Mesenchymal stem cell (in vitro differentiated cells and primary cell): ENCODE results near the gene MAPKAPK2.
A peak's percentile ranks its signal among the peaks of the same experiment; 100 is the strongest.

Experiments used
- DNase-seq: peaks from one replicate; pipeline ENCODE4 v3.0.0-alpha.2; 2013
- H2AFZ ChIP-seq: one replicate; pipeline ENCODE4 v1.6.1; 2013; ENCODE audit warnings: low read depth, mild to moderate bottlenecking, control low read depth, inconsistent platforms, low read length, moderate library complexity
- H2AK5ac ChIP-seq: 2 replicates; pipeline ENCODE4 v1.6.1; 2013; ENCODE audit warnings: low read length, moderate library complexity, mild to moderate bottlenecking, inconsistent platforms; ENCODE audit not compliant: severe bottlenecking
- H2BK120ac ChIP-seq: one replicate; pipeline ENCODE4 v1.6.1; 2013; ENCODE audit warnings: low read depth, mild to moderate bottlenecking, inconsistent platforms, low read length, moderate library complexity
- H2BK12ac ChIP-seq, 2 experiments: one replicate each; pipeline ENCODE4 v1.6.1; 2013; ENCODE audit warnings: inconsistent platforms in 2 of 2, low read length in 2 of 2, mild to moderate bottlenecking in 2 of 2, moderate library complexity in 2 of 2, control low read depth in 1 of 2
- H2BK15ac ChIP-seq: one replicate; pipeline ENCODE4 v1.6.1; 2013; ENCODE audit warnings: mild to moderate bottlenecking, low read depth, inconsistent platforms; ENCODE audit not compliant: poor library complexity, severe bottlenecking
- H2BK5ac ChIP-seq: 2 replicates; pipeline ENCODE4 v1.6.1; 2013; ENCODE audit warnings: low read depth, mild to moderate bottlenecking, low read length, control low read depth, inconsistent platforms; ENCODE audit not compliant: poor library complexity, severe bottlenecking
- H3K14ac ChIP-seq, 2 experiments: one replicate each; pipeline ENCODE4 v1.6.1; 2013; ENCODE audit warnings: inconsistent platforms in 2 of 2, low read length in 2 of 2, control low read depth in 1 of 2, mild to moderate bottlenecking in 1 of 2, moderate library complexity in 1 of 2
- H3K18ac ChIP-seq, 2 experiments: one replicate each; pipeline ENCODE4 v1.6.1; 2013; ENCODE audit warnings: inconsistent platforms in 2 of 2, low read length in 2 of 2, control low read depth in 1 of 2, low read depth in 1 of 2, mild to moderate bottlenecking in 1 of 2
- H3K23ac ChIP-seq, 2 experiments: one replicate each; pipeline ENCODE4 v1.6.1; 2013; ENCODE audit warnings: inconsistent platforms in 2 of 2, low read length in 2 of 2, mild to moderate bottlenecking in 2 of 2, moderate library complexity in 2 of 2, control low read depth in 1 of 2
- H3K27ac ChIP-seq: 2 replicates; pipeline ENCODE4 v1.5.1; 2013; ENCODE audit warnings: mild to moderate bottlenecking, moderate library complexity, low read length, control low read depth, inconsistent platforms; ENCODE audit not compliant: poor library complexity, severe bottlenecking
- H3K27me3 ChIP-seq, 2 experiments: 2 replicates each; pipeline versions ENCODE4 v1.6.1 to v1.7.0; 2013; ENCODE audit warnings: low read length in 2 of 2, mild to moderate bottlenecking in 2 of 2, moderate library complexity in 2 of 2, control low read depth in 1 of 2, inconsistent platforms in 1 of 2; ENCODE audit not compliant: control insufficient read depth in 1 of 2, insufficient read depth in 1 of 2
- H3K36me3 ChIP-seq, 2 experiments: 2 replicates each; pipeline versions ENCODE4 v1.6.1 to v1.7.0; 2013; ENCODE audit warnings: low read length in 2 of 2, control low read depth in 1 of 2, inconsistent platforms in 1 of 2, low read depth in 1 of 2, mild to moderate bottlenecking in 1 of 2; ENCODE audit not compliant: insufficient read depth in 2 of 2, control insufficient read depth in 1 of 2
- H3K4ac ChIP-seq, 2 experiments: one replicate each; pipeline ENCODE4 v1.6.1; 2013; ENCODE audit warnings: inconsistent platforms in 2 of 2, low read length in 2 of 2, mild to moderate bottlenecking in 2 of 2, moderate library complexity in 2 of 2, control low read depth in 1 of 2, low read depth in 1 of 2
- H3K4me1 ChIP-seq: 2 replicates; pipeline ENCODE4 v1.6.1; 2013; ENCODE audit warnings: low read depth, low read length, control low read depth; ENCODE audit not compliant: control insufficient read depth, insufficient read depth
- H3K4me2 ChIP-seq: 2 replicates; pipeline ENCODE4 v1.6.1; 2013; ENCODE audit warnings: low read length, mild to moderate bottlenecking, inconsistent platforms; ENCODE audit not compliant: poor library complexity, severe bottlenecking
- H3K4me3 ChIP-seq, 2 experiments: 2 replicates each; pipeline versions ENCODE4 v1.5.1 to v1.7.0; 2013; ENCODE audit warnings: low read length in 2 of 2, mild to moderate bottlenecking in 2 of 2, control low read depth in 1 of 2, low read depth in 1 of 2; ENCODE audit not compliant: insufficient read depth in 1 of 2
- H3K79me1 ChIP-seq: replicated peaks from 2 replicates; pipeline ENCODE4 v1.6.1; 2013; ENCODE audit warnings: mild to moderate bottlenecking, control low read depth, low read length, inconsistent platforms; ENCODE audit not compliant: poor library complexity, severe bottlenecking
- H3K9ac ChIP-seq: 2 replicates; pipeline ENCODE4 v1.7.0; 2013; ENCODE audit warnings: mild to moderate bottlenecking, low read length, moderate library complexity
- H3K9me3 ChIP-seq: 2 replicates; pipeline ENCODE4 v1.7.0; 2013; ENCODE audit warnings: mild to moderate bottlenecking, low read length; ENCODE audit not compliant: control insufficient read depth
- H4K8ac ChIP-seq: one replicate; pipeline ENCODE4 v1.6.1; 2013; ENCODE audit warnings: inconsistent platforms, mild to moderate bottlenecking, low read length, moderate library complexity
- H4K91ac ChIP-seq: one replicate; pipeline ENCODE4 v1.6.1; 2013; ENCODE audit warnings: mild to moderate bottlenecking, low read length, inconsistent platforms
- WGBS: methylation state at CpG from one replicate; pipeline ENCODE4 v1.1.7; 2013; ENCODE audit warnings: mixed read lengths; 5-methylcytosine and 5-hydroxymethylcytosine counted together

Gene MAPKAPK2

GRCh38 chr1:206738370-206739366, 54.0 kb downstream of the MAPKAPK2 start:
- no peak overlapping the region for H3K18ac ChIP-seq
- H3K79me1 ChIP-seq = peaks cover 15% of the 10 kb centered on the region
- WGBS = 82% methylated on average over 1 of the region's 3 CpGs
- no peak overlapping the region for H4K8ac ChIP-seq
- no peaks in the 10 kb centered on the region for H3K27me3 ChIP-seq
- no peak overlapping the region for H3K4me2 ChIP-seq
- no peak for DNase-seq
- no peak overlapping the region for H2BK15ac ChIP-seq
- H3K4me1 ChIP-seq = peaks cover 14% of the 10 kb centered on the region
- no peak overlapping the region for H3K4me3 ChIP-seq
- no peak overlapping the region for H3K4ac ChIP-seq
- no peak overlapping the region for H3K27ac ChIP-seq
- no peak overlapping the region for H4K91ac ChIP-seq
- no peak overlapping the region for H2BK120ac ChIP-seq
- no peaks in the 10 kb centered on the region for H3K9me3 ChIP-seq
- no peak overlapping the region for H3K23ac ChIP-seq
- H2BK5ac ChIP-seq = no peak overlapping the region
- H3K14ac ChIP-seq = no peak overlapping the region
- no peak overlapping the region for H3K9ac ChIP-seq
- peaks cover 36 to 48% of the 10 kb centered on the region in 2 experiments for H3K36me3 ChIP-seq
- H2AFZ ChIP-seq = no peak overlapping the region
- no peak overlapping the region for H2AK5ac ChIP-seq
- no peak overlapping the region for H2BK12ac ChIP-seq

- Histone ChIP-seq H3K4me3 (no peak overlapping the region), H3K27ac (no peak overlapping the region), H3K9ac (no peak overlapping the region), H3K4me1 (peaks cover 11% of the 10 kb centered on the region), H2BK120ac (no peak overlapping the region), H2BK15ac (no peak overlapping the region), H3K36me3 (peaks cover 28 to 39% of the 10 kb centered on the region in 2 experiments), H4K8ac (no peak overlapping the region), H3K18ac (peak overlapping the region in 1 of 2 experiments; percentile 18), H4K91ac (no peak overlapping the region), H3K23ac (no peak overlapping the region), H3K79me1 (peaks cover 6% of the 10 kb centered on the region), H3K27me3 (no peaks in the 10 kb centered on the region), H3K14ac (no peak overlapping the region), H2AFZ (no peak overlapping the region), H2BK5ac (no peak overlapping the region), H2AK5ac (no peak overlapping the region), H3K9me3 (no peaks in the 10 kb centered on the region), H3K4me2 (no peak overlapping the region), H3K4ac (no peak overlapping the region), H2BK12ac (no peak overlapping the region)
- WGBS = 63% methylated on average over 5 of the region's 5 CpGs
- DNase-seq = peak; percentile 20
Measured at GRCh38 chr1:206739411-206740076, 54.8 kb downstream of the MAPKAPK2 start.

GRCh38 chr1:206741142-206741701, 56.5 kb downstream of the MAPKAPK2 start:
- no peak overlapping the region for H3K4me2 ChIP-seq
- DNase-seq = no peak
- H2BK12ac ChIP-seq = no peak overlapping the region
- no peak overlapping the region for H2AK5ac ChIP-seq
- H3K4me1 ChIP-seq = no peaks in the 10 kb centered on the region
- 93% methylated on average over 5 of the region's 6 CpGs for WGBS
- no peak overlapping the region for H3K4me3 ChIP-seq
- H3K14ac ChIP-seq = no peak overlapping the region
- no peak overlapping the region for H3K9ac ChIP-seq
- no peak overlapping the region for H3K18ac ChIP-seq
- no peak overlapping the region for H4K8ac ChIP-seq
- H3K79me1 ChIP-seq = peaks cover 1% of the 10 kb centered on the region
- peaks cover 18 to 23% of the 10 kb centered on the region in 2 experiments for H3K36me3 ChIP-seq
- H4K91ac ChIP-seq = no peak overlapping the region
- H2BK15ac ChIP-seq = no peak overlapping the region
- H3K4ac ChIP-seq = no peak overlapping the region
- H2BK120ac ChIP-seq = no peak overlapping the region
- no peaks in the 10 kb centered on the region for H3K27me3 ChIP-seq
- no peak overlapping the region for H3K23ac ChIP-seq
- H3K9me3 ChIP-seq = no peaks in the 10 kb centered on the region
- H2AFZ ChIP-seq = no peak overlapping the region
- H3K27ac ChIP-seq = no peak overlapping the region
- H2BK5ac ChIP-seq = no peak overlapping the region
